GM21723 (cell line): ENCODE data around the gene PCBD1.

Experiments
- ATAC-seq: cut with Tn5 transposase; IDR thresholded peaks from one replicate; pipeline ENCODE4 v1.9.1; 2021; ENCODE audit warnings: mild to moderate bottlenecking, moderate library complexity; ENCODE audit not compliant: unreplicated experiment

The PCBD1 gene

DNA sequence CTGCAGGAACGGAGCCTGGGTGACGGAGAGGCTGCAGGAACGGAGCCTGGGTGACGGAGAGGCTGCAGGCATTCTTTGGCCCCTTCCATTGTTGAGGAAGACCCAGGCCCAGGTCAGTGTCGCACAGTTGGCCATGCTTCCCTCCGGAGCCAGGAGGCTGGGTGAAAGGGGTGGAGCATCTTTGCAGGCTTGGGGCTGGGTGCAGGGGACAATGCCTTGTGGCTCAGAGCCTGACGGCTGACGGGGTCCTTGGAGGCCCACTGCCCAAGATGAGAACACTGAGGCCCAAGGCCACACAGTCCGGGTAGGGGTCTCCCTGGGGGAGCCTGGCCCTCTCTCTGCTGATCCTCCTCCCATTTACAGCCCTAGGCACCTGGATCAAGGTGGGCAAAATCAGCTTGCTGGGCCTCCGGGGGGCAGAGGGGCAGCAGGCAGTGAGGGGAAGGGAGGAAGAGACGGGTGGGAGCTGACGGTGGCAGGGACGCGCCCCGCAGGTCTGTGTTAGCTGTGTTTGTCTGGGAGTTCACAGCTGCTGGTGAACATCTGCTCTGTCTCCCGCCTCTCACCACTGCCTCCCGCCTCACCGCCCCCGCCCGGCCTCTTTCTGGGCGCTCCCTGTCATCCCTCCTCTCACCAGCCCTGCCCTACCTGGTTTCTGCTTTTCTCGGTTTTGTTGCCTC lies 30.6 kb upstream of the PCBD1 start:
- no peak for ATAC-seq

DNA sequence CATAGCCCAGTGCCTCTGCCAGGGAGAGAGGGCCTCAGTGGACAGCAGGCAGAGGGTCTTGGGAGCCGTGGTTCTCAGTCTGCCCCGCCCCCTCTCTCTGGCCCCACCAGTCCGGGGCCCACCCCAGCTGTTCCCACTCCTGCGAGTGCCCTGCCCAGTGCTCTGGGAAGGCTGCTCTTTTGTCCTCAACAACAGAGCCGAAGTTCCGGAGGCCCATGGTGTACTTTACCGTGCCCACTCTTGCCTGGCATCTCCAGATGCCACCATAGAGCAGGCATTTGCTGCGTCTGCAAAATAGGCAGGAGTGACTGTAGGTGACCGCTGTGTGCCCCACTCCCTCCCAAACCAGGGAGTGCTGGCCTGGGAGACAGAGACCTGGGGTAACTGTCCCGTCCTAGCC lies 29.3 kb upstream of the PCBD1 start:
- no peak for ATAC-seq

DNA sequence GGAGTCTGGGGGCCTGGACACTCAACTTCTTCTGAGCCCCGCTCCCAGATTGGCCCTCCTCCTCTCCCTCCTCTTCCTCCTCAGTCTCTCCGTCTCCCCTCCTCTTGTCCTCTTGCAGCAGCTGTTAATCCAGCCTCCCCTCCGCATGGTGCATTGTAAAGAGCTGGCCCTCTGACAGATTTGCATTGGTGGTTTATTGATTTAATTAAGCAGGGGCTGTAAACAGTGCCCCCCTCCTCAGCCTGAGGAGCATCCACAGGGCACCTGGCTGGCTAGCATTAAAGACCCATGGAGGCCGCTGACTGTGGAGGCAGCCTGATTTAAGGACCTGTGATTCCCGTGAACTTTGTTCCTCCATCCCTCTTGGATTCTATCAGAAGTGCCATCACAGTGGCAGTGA lies 28.9 kb upstream of the PCBD1 start:
- no peak for ATAC-seq

DNA sequence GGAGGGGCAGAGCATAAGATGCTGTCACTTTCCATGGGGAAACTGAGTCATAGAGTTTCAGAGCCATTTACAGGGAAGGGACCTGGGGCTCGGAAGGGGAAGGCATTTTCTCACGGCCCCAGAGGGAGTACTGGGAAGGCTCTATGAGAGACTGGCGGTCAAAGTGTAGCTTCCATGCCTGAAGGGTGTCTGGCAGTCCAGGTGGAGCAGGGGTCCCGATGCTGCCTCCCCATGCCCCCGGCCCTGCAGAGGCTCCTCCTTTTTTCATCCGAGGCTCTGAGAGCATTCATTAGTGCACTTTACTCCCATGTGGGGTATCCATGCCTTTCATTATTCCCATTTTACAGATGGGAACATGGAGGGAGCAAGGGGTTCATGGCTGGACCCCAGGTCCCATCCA lies 27.9 kb upstream of the PCBD1 start:
- ATAC-seq = no peak

DNA sequence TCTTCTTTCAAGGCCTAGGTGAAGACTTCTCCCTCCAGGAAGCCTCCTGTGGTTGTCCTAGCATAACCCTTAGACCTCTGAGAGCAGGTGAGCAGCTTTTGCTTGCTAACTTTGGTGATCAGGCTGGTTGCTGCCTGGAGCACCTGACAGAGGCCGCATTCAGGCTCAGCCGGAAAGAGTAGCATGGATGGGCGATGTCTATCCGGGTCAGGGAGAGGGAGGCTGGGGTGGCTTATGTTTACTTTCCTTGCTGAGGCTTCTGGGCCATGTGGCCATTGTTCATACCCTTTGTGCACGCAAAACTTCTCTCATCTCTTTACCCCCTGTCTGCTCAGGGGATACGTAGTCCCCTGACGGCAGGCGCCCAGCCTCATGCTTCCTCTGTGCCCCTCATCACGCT lies 27.4 kb upstream of the PCBD1 start:
- no peak for ATAC-seq

DNA sequence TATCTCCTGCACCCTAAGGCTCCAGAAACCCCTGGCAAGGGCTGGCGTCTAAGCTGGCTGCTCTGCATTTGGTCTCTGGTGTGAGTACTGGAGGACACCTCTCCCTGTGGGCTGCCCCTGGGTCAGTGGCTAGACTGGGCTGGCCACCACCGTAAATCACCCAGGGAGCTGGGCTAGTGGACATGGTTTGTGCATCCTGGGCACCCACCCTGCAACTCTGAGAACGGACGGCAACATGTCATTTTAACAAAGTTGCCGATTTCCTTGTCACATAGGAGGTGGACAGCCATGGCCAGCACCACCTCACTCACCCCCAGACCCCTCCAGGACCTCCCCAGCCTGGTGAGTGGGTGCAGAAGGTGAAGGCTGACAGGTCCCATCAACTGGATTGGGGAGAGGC lies 26.8 kb upstream of the PCBD1 start:
- ATAC-seq = no peak

DNA sequence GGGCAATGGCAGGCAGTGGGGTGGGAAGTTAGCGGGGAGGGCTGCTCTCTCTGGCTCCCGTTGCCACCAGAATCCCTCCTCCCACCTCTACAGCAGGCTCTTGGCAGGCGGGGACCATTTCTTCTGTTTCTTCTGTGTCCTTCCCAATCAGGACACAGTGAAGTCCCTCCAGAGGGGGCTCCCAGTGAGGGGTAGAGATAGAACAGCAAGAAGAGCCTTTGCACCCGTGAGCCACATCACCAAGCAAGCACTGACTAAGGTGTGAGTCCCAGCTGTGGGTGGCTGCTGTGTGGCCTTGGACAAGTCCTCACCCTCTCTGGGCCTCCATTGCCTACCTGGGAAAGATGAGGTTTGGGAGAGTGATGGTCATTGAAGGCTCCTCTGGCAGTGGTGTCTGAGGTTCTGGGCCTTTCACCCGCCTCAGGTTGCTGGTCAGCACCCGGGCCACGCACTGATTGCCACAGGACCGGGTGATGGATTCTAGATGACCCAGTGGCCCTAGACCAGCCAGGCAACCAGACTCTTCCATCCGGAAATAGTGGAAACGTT lies 26.0 kb upstream of the PCBD1 start:
- ATAC-seq = no peak

DNA sequence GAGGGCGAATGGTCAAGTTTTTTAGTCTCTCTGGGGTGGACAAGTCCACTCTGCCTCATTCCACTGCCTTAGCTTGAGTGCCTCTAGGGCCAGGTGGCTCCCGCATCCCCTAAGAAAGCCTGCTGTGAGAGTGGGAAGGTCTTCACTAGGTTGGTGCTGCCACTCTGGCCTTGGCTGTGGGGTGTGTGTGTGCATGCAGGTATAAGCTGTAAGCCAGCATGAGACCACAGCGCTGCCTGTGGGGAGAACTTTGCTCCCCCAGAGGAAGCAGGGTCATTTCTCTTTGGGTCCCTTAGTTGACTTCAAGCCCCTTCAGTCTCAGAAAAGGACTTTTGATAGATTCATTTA lies 25.5 kb upstream of the PCBD1 start:
- no peak for ATAC-seq

DNA sequence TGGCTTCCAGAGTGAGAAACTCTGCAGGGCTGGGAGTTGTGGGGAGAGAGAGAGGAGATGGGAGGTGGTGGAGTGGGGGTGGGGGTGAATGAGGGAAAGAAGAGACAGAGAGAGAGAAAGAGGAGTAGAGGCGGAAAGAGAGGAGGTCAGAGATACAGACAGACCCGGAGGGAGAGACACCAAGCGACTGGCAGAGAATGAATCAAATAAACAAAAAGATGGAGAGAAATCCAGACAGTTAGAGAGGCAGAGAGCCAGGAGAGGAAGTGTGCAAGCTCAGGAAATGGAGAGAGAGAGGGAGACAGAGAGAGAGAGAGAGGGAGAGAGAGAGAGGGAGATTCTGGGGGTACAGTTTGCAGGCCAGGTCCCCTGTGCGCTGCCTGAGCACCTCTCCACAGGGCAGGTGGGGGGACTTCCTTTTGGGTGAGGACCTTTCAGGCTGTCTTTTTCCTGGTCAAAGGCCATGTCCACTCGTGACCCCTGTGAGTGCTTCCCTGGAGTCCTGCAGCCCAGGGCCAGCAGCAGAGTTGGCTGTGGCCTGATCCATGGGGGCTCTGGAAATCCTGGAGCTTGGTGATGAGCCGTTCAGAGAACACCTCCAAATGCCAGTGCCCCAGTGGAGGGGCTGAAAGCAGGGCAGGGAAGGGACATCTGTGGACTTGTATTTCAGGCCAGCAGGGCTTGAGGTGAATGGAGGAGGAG lies 25.0 kb upstream of the PCBD1 start:
- ATAC-seq = no peak

DNA sequence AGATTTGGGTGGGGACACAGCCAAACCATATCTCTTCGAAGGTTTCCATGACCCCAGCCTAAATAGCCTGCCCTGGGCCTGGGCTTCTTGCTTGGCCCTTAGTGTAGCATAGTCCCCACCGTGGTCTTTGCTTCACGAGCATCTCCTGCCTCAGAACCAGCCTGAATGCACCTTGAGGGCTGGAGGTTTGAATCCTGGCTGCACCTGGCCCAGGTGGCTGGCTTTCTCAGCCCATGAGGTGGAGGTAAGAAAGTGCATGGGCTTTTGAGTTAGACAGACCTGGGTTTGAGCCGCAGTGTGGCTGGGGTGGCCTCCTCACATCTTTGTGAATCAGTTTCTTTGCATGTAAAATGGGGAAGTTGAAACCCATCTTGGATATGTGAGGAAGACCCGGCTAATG lies 24.2 kb upstream of the PCBD1 start:
- ATAC-seq = no peak

DNA sequence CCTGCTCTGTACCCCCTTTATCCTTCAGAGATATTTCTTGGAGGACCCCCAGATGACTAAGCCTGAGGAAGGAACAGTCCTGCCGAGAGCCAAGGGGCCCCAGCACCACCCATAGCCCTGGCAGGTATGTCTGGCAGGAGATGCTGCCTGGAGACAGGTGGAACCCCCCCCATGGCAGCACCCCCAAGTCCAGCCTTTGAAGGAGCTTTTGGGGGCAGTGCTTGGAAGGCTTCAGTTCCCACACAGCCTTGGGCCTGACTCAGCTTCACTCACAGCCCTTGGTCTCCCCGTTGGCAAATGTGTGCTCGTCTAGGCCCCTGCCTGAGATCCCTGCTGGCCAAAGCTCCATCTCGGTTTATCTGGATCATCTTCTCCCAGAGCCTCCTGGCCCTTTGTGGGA lies 23.0 kb upstream of the PCBD1 start:
- ATAC-seq = no peak

DNA sequence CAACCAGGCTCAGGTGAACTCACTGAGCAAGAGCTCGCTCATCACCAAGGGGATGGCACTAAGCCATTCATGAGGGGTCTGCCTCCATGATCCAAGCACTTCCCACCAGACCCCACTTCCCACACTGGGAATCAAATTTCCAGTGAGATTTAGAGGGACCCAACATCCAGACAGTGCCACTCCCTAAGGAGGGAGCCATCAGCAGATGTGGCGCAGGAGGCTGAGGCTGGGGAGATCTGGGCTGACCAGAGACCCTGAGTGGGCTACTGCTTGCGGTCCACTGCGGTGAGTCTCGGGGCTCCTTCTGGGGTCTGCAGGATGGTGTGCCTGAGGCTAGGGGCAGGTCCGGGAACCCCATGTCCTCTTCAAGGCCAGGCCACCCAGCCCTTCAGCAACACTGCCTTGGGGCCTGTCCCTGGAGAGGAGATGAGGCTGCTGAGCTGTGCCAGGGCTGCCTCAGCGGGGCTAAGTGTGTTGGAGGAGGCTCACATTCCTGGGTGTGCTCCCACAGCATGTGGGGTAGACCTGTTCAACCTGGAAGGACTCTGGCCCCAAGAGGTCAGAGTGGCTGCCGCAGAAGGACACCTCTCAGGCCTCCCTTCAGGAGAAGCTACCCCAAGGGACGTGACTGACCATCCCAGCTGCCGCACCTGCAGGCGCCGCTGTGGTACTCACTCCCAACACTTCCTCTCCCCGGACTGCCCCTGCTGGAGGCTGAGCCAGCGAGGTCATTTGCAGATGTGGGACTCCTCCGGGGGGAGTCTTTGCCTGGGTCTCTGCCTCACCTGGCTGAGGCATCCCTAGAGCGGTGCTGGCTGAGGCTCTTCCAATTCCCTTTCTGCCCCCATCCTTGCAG lies 22.3 kb upstream of the PCBD1 start:
- no peak for ATAC-seq

DNA sequence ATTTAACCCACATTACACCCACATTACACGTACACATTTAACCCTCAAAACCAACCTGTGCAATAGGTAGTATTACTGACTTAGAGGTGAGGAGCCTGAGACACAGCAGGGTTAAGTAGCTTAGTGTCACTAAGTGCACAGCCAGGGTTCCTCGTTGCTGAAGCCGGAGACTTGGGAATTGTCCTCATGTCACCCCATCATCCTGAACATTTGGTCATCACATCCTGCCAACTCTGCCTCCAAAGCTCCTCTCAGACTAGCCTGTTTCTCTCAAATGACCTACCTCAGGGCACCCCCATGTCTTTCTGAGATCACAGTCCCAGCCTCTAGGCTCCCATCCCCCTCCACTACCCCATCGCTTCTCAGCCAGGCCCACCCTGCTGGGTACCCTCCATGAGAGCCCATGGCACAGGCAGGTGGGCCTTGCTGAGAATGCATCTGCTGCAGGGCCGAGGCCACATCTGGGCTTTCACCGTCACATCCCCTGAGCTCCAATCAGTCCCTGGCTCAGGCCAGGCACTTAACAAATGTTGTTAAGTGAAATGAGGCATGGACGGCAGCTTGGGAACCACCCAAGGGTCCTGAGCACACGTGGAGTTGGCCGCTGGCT lies 21.1 kb upstream of the PCBD1 start:
- ATAC-seq = no peak

DNA sequence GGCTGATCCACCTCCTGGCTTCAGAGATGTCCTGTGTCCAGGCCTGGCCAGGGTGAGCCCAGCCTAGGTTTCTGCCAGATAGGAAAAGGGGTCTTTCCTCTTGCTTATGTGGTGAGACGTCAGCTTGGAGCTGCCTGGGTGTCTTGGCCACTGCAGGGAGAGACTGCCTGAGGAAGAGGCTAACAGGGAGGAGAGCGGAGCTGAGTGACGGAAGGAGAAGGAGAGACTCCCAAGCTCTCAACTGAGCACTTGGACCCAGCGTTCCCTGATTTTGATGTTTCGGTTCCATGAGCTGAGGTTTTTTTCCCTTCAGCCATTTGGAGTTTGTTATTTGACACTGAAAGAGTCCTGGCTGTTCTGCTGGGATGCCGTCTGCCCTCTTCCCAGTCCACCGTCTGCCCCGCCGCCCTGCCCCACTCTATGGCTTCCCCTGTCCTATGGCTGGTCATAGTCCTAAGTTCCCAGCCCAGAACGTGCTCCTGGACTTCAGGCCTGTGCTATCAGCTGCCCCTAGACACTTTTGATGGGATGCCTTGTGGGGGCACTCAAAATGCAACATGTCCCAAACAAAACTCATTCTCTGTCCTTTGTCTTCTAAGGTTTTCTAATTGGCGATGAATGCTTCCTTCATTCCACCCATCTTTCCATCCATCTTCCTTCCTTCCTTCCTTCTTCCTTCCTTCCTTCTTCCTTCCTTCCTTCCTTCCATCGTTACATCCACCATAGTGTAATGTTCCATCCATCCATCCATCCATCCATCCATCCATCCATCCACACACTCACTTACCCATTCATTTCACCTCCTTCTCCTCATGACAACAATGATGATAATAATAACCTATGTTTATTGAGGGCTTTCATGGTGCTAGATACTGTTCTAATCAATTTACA lies 20.3 kb upstream of the PCBD1 start:
- no peak for ATAC-seq

DNA sequence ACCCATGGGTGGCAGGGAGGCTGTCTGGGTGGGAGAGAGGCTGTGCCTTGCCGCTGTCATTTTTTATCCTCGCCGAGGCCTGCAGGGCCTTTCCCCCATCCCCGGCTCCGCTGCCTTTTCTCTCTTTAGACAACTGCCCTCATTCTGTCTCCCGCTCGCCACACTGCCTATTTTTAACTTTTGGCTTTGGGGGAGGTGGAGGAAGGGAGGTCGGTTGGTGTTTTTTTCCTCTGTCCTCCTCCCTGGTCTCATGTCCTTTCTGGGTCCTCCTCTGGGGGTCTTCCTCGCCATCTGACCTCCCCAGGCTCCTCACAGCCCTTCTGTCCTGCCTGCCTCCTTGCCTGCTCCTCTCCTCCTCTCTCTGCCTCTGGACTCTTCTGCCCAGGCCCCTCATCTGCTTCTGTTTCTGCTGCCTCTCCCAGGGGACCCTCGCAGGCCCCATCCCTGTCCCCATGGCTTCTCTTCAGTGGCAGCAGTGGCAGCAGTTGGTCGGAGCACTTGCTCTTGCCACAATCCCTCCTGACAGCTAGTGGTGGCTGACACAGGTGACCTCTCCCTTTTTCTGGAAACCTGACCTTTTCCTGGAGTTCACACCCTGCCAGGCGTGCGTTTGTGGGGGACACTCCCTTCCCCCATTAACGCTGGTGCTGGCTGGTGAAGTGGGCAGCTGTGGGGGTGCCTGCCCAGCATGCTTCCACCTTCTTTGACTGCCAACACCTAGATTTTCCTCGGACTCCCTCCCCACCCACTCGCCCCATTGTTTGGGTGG lies 19.5 kb upstream of the PCBD1 start:
- no peak for ATAC-seq

DNA sequence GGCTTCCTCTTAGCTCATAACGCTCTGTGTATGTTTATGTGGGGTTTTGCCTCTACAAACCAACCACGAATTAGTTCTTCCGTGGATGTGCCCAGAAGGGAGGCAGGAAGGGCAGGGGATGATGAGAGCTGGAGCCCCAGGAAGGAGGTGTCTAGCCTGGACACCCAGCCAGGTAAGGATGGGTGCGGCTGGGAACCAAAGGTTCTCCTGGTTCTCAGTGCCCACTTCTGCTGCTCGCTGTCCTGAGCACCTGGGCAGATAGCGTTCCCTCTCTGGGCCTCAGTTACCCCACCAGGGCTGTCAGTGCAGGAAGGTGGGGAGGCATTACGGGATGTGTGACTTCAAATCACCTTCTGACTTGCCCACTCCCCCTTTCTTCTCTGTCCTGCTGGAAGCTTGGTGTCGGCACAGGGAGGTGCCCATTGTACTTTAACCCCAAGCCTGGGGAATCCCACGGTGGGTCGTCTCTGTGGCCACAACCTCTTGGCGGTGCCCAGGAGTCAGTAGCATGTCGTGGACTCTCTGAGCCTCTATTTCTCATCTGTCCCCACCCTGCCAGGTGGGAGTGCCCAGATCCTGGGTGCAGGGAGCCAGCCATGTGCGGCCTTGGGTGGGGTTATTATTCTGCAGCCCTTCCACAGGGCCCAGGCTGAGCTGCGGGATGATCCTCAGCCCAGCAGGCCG lies 18.7 kb upstream of the PCBD1 start:
- no peak for ATAC-seq

DNA sequence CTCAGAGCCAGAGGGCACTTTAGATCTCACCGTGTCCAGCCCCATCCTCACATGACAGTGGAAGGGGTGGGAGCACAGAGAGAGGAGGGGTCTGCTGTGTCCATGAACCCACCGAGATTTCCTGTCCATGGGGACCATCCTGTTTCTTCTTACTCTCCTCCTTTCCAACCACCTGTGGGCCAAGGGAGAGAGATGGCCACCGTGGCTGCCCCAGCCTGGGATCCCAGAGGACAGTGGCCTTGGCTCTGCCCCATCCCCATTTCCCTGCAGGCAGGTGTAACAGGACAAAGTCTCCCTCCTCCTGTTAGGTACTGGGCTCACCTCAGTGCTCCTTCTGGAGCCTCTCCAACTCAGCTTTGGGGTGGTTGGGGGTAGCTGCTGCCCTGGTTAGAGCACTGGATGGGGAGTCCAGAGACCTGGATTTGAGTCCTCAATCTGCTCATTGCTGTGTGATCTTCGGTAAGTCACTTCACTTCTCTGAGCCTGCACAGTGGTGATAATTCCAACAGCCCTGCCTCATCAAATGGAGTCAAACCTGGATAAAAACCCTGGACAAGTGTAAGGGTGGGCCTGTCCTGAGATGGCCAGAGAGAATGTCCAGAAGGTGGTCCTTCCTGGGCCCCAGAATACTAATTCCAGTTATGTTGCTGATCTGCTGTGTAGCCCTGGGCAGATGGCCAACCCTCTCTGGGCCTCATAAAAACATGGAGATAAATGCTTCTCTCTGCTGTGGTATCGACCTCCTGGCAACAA lies 17.8 kb upstream of the PCBD1 start:
- ATAC-seq = no peak
